GM21619 (cell line): ENCODE measurements around the gene DENND1A.

Experiments
- ATAC-seq: cut with Tn5 transposase; IDR thresholded peaks from one replicate; pipeline ENCODE4 v1.9.1; 2021; ENCODE audit not compliant: unreplicated experiment

Gene DENND1A

DNA sequence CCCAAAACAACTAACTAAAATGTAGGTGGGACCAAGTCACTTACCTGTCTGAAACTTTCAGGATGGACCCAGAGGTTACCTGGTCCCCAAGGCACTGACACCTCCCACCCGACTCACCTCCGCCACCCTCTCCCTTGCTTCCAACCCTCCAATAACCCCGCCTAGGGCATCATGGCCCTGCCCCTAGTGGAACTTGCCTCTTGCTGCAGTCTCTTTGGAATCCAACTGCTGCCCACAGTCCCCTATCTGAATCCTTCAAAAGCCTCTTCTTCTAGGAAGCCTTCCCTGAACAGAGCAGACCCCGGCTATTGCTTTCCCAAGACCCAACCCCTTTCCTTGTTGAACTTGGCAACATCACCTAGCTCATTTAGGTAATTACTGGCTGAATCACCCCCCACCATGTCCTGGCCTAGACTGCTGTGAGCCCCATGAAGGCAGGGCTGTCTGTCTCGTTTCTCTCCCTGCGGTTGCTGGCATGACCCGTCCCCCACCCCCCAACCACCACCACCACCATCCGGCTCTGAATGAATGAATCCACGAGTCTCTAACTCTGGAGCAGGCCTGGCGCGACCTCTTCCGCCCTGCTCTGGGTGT, 564.5 kb downstream of the DENND1A start:
- no peak for ATAC-seq

- ATAC-seq: no peak
Measured at GRCh38 chr9:123364241-123364824, 565.6 kb downstream of the DENND1A start.

GRCh38 chr9:123362856-123363255, 567.1 kb downstream of the DENND1A start:
- ATAC-seq: no peak

- no peak for ATAC-seq
Measured at GRCh38 chr9:123361731-123362510, 568.0 kb downstream of the DENND1A start.

- no peak for ATAC-seq
Measured at GRCh38 chr9:123361086-123361730, 568.7 kb downstream of the DENND1A start.

DNA sequence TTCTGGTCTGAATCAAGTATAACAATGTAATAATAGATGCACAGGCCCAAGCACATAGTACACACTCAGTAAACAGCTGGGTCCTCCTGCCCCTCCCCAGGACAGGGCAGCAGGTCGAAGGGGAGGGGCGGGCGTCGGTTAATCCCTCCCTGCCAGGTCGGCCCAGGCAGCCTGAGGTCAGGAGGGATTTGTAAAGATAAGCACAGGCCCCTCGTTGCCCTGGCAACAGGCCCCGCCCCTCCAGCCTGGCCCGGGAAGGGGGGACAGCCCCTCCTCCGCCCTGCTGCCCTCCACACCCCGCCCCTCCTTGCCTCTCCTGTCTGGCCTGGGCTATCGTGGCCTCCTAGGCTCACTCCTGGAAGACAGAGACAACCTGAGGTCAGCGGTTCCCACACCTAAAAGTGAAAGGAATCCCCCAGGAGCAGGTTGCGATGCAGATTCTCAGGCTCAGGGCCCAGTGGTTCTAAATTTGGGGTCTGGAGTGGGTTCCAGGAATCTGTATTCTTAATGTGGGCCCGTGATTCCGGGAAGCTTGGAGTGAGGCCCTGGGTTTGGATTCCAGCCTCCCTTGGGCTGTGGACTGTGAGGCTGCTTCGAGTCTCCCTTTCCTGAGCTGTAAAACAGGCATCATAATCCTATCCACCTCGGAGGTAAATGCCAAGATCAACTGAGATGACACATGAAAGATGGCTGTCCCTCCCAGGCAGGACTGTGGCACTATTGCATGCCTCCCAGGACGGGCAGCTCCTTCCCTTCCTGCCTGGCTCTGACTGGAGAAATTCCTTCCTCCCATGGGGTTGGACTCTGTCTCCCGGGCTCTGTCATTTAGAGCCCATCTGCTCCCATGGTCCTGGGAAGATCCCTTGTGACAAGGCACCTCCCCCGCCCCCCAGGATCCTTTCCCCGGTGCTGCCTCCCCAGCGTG, 569.5 kb downstream of the DENND1A start:
- ATAC-seq: no peak

DNA sequence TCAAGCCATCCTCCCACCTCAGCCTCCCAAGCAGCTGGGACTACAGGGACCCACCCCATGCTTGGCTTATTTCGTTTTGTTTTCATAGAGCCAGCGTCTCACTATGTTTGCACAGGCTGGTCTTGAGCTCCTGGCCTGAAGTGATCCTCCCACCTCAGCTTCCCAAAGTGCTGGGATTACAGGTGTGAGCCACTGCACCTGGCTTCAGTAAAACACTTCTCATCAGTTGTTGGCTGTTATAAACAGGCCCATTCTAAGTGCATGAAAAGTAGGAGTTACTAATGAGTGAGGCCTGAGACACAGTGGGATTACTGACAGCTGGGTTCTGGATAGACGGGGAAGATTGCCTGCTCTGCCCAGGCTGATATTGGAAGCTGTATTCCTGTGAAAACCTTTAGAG, 570.4 kb downstream of the DENND1A start:
- ATAC-seq: no peak

DNA sequence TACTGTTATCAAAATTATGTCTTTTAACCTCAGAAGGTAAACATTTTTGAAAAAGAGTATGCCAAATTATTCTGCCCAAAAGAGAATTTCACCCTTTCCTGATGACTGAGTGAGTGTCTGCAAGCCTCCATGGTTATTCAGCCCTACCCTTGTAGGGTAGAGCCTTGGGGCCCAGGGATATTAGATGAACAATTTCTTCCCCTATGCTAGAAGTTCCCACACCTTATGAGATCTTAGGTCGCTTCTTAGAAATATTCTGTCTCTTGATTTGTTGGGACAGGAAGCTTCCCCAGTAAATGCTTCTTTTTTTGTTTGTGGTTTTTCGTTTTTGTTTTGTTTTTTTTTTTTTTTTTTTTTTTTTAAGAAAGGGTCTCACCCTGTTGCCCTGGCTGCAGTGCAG, 570.8 kb downstream of the DENND1A start:
- ATAC-seq: no peak

GRCh38 chr9:123358181-123358905, 571.6 kb downstream of the DENND1A start:
- no peak for ATAC-seq

DNA sequence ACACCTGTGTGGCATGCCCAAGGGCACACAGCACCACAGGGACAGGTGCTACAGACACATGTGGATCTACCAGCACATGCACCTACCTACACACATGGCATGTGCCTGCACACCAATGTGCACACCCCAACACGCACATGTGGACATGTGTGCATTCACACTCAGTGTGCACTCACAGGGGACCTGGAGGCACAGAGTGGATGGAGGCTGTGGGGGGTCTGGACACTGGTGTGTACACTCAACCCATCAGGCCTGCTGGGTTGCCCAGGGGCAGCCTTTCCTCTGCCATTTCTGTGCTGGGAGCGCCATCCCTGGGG, 572.2 kb downstream of the DENND1A start:
- no peak for ATAC-seq

GRCh38 chr9:123356851-123357742, 572.8 kb downstream of the DENND1A start:
- ATAC-seq: no peak

GRCh38 chr9:123355761-123356431, 574.0 kb downstream of the DENND1A start, which contains the start of gene CRB2:
Gene CRB2, plus strand, starts transcription at chr9:123356197. Its CDS starts 64 bp downstream, at chr9:123356261.
- ATAC-seq: no peak

- ATAC-seq: no peak
Measured at GRCh38 chr9:123354806-123355508, 575.0 kb downstream of the DENND1A start.

- peak; percentile 68 for ATAC-seq
Measured at GRCh38 chr9:123353984-123354591, 575.8 kb downstream of the DENND1A start.

DNA sequence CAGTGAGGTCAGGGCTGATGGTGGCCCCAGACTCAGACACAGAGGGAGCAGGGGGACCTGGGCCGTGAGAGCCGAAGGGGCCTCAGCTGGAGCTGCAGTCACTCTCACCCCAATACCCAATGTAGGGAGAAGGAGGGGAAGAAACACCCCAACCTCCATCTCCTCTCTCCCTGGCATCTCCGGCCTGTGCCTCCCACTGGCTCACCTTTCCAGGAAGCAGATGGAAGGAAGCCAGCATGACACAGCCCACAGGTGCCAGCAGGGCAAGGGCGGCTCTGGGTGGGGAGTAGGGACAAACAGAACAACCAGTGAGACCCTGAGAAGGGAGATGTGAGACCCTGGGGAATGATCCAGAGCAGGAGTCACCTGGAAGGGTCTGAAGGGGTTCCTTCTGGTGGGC, 576.9 kb downstream of the DENND1A start:
- no peak for ATAC-seq

DNA sequence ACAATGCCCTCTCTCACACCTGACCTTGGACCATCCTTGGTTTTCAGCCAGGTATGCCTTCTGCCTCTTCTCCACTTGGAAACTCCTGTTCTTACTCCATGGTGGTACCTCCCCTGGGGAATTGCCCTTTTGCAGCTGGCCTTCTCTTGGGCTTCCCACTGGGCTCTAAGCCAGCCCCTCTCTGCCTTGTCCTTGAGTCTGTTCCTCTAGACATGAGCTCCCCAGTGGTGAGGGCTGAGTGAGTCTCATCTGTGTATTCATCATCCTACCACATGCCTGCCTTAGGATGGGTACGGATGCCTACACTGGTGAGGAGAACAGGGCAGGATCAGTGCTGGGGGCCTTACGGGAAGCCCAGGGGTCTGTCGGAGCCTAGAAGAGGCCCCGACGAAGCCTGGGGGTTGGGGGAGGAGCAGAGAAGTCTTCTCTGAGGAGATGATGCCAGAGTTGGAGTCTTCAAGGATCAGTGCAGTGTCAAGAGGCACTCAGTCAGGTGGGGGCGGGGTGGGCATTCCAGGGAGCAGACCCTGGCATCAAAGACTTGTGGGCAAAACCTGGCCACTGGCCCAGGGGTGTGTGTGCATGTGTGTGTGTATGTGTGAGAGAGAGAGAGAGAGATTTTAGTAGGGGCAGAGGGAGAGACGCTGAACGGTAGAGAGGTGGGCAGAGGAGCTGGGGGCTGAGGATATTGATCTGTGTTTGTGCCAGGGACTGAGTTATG, 579.2 kb downstream of the DENND1A start:
- no peak for ATAC-seq
